GM12878 (cell line): Measurements from ENCODE around the gene TMEM208. TPM values are rescaled to one million over a fixed set of nuclear protein-coding genes. Genes with fewer than 3 reads are reported as not detected.

Experiments
- ATAC-seq: fragments of 200-7000 bp; cut with Tn5 transposase; 3 replicates; pipeline ENCODE4 v1.9.1; 2020; ENCODE audit warnings: mild to moderate bottlenecking, moderate library complexity
- BruUV-seq: library from RNA; stranded (reverse); fragments of 400-500 nt; replicated peaks from 2 replicates; lab custom pipeline; 2021; lab: Mats Ljungman, UMichigan
- CTCF ChIA-PET: fragments of 300-600 bp; sonication (Branson Sonifier 250); formaldehyde crosslinking; extraction: SDS; loops from one replicate; lab custom pipeline; 2021; ENCODE audit warnings: inconsistent platforms; lab: Yijun Ruan, JAX
- POLR2A ChIA-PET: fragments of 350-600 bp; formaldehyde crosslinking; extraction: SDS; loops from one replicate; lab custom pipeline; 2021; ENCODE audit warnings: inconsistent platforms; lab: Charles Lee
- RAD21 ChIA-PET: fragments of 300-600 bp; sonication (Branson Sonifier 250); formaldehyde crosslinking; loops from one replicate; lab custom pipeline; 2023; ENCODE audit warnings: antibody characterized with exemption; ENCODE audit not compliant: unreplicated experiment; lab: Charles Lee
- SMC1A ChIA-PET: fragments of 300-600 bp; sonication (Branson Sonifier 250); formaldehyde crosslinking; loops from one replicate; lab custom pipeline; 2023; ENCODE audit not compliant: unreplicated experiment, uncharacterized antibody; lab: Charles Lee
- DNase-seq: peaks from one replicate; pipeline ENCODE4 v3.0.0-alpha.2; 2011; ENCODE audit warnings: low read depth, low spot score
- FAIRE-seq: peaks from 3 replicates; lab custom pipeline; 2011; peaks lifted over from hg19 to GRCh38; lab: Jason Lieb, UNC
- H2AFZ ChIP-seq: 2 replicates; pipeline ENCODE4 v1.6.0; 2011; ENCODE audit warnings: low read depth, low read length, control low read depth; ENCODE audit not compliant: control insufficient read depth
- H3K27ac ChIP-seq: 2 replicates; pipeline ENCODE4 v1.5.1; 2011; ENCODE audit warnings: control low read depth; ENCODE audit not compliant: control insufficient read depth, insufficient read depth
- H3K27me3 ChIP-seq, 2 experiments: replicated peaks in 1 of 2; 2 replicates each; pipeline versions ENCODE4 v1.6.0 to v1.6.1; 2011; ENCODE audit warnings: low read length in 1 of 2; ENCODE audit not compliant: control insufficient read depth in 2 of 2, insufficient read depth in 2 of 2
- H3K36me3 ChIP-seq, 2 experiments: 2 replicates each; pipeline ENCODE4 v1.5.1; 2011; ENCODE audit warnings: low read length in 1 of 2; ENCODE audit not compliant: control insufficient read depth in 2 of 2, insufficient read depth in 2 of 2
- H3K4me1 ChIP-seq: 2 replicates; pipeline ENCODE4 v1.6.1; 2011; ENCODE audit warnings: mild to moderate bottlenecking, low read length, moderate library complexity, mixed read lengths; ENCODE audit not compliant: control insufficient read depth, insufficient read depth
- H3K4me2 ChIP-seq: 2 replicates; pipeline ENCODE4 v1.6.0; 2011; ENCODE audit warnings: control low read depth; ENCODE audit not compliant: control insufficient read depth, insufficient read depth
- H3K4me3 ChIP-seq: fragments of 200-600 bp; sonication (generic); 2 replicates; pipeline ENCODE4 v1.5.1; 2016
- H3K79me2 ChIP-seq: 2 replicates; pipeline ENCODE4 v1.6.0; 2011; ENCODE audit warnings: low read length; ENCODE audit not compliant: control insufficient read depth, insufficient read depth
- H3K9ac ChIP-seq: 2 replicates; pipeline ENCODE4 v1.8.0; 2011; ENCODE audit warnings: low read length, control low read depth, mixed read lengths; ENCODE audit not compliant: control insufficient read depth, insufficient read depth
- H3K9me3 ChIP-seq: replicated peaks from 3 replicates; pipeline ENCODE4 v1.5.1; 2011; ENCODE audit warnings: mild to moderate bottlenecking, low read length; ENCODE audit not compliant: control insufficient read depth, insufficient read depth
- H4K20me1 ChIP-seq: 2 replicates; pipeline ENCODE4 v1.6.0; 2011; ENCODE audit not compliant: control insufficient read depth, insufficient read depth
- BHLHE40 ChIP-seq, 2 experiments: fragments of 450-650 bp in 1 of 2; IDR thresholded peaks; 2 replicates each; pipeline ENCODE4 v1.6.1; 2011 to 2017; ENCODE audit warnings: low read depth in 2 of 2, borderline replicate concordance in 1 of 2, improper control_type of control experiment in 1 of 2, low read length in 1 of 2, mild to moderate bottlenecking in 1 of 2
- BRCA1 ChIP-seq: IDR thresholded peaks from 2 replicates; pipeline ENCODE4 v1.6.1; 2011; ENCODE audit warnings: low read depth, low read length, improper control_type of control experiment
- CREB1 ChIP-seq: IDR thresholded peaks from 2 replicates; pipeline ENCODE4 v1.6.1; 2012; ENCODE audit warnings: low read depth, mild to moderate bottlenecking, inconsistent platforms
- IRF3 ChIP-seq: fragments of 450-650 bp; IDR thresholded peaks from 2 replicates; pipeline ENCODE4 v1.6.1; 2014; ENCODE audit warnings: mild to moderate bottlenecking
- IRF4 ChIP-seq: IDR thresholded peaks from 2 replicates; pipeline ENCODE4 v1.6.1; 2011; ENCODE audit warnings: low read depth, low read length
- MTA2 ChIP-seq: fragments of 450-650 bp; IDR thresholded peaks from 2 replicates; pipeline ENCODE4 v1.6.1; 2016; ENCODE audit warnings: low read depth, mild to moderate bottlenecking, moderate library complexity
- MYB ChIP-seq: fragments of 150-350 bp; IDR thresholded peaks from 2 replicates; pipeline ENCODE4 v1.6.1; 2014; ENCODE audit warnings: mild to moderate bottlenecking, low read depth, low read length, borderline replicate concordance
- RB1 ChIP-seq: fragments of 450-650 bp; formaldehyde crosslinking; IDR thresholded peaks from 2 replicates; pipeline ENCODE4 v1.6.1; 2017; ENCODE audit warnings: mild to moderate bottlenecking, borderline replicate concordance
- RELA ChIP-seq: fragments of 450-650 bp; IDR thresholded peaks from 2 replicates; pipeline ENCODE4 v1.8.0; 2014; ENCODE audit warnings: borderline replicate concordance; ENCODE audit not compliant: partially characterized antibody
- SMAD1 ChIP-seq: fragments of 450-650 bp; IDR thresholded peaks from 2 replicates; pipeline ENCODE4 v1.6.1; 2018; ENCODE audit warnings: mild to moderate bottlenecking, low read depth; ENCODE audit not compliant: partially characterized antibody
- SREBF2 ChIP-seq: IDR thresholded peaks from 2 replicates; pipeline ENCODE4 v1.6.1; 2012; ENCODE audit warnings: mild to moderate bottlenecking, low read length
- WGBS: methylation state at CpG from one replicate; pipeline ENCODE4 v1.1.6; 2016; ENCODE audit warnings: low lambda C conversion rate; ENCODE audit not compliant: insufficient replicate concordance, insufficient coverage; ENCODE audit errors: missing lambda C conversion rate; 5-methylcytosine and 5-hydroxymethylcytosine counted together
- in situ Hi-C: fragments of 300-500 bp; cut with MboI; formaldehyde crosslinking; loops from 9 replicates; pipeline ENCODE4 v1.14.3; 2018; ENCODE audit warnings: mixed read lengths
- intact Hi-C: fragments of 100-400 bp; cut with micrococcal nuclease; formaldehyde crosslinking; loops from one replicate; pipeline ENCODE4 v1.14.2; 2022; ENCODE audit not compliant: unreplicated experiment
- polyA plus RNA-seq, 11 experiments: library from polyadenylated mRNA; depleted of rRNA in 4 of 11; unstranded in 6 of 11; stranded (reverse) in 5 of 11; fragments of >200 nt; fragmentation: Nextera tagmentation in 4 of 11; fragmentation: Illumina TruSeq in 1 of 11; extraction: Ambion mirVana in 4 of 11; extraction: Trizol in 1 of 11; gene quantifications; 1 replicate in 1 of 11; 2 replicates in 10 of 11; pipeline versions ENCODE4 v1.2.1 to v1.2.3, GENCODE V29; 2011 to 2016; ENCODE audit warnings: inconsistent platforms in 2 of 11, missing spikeins in 2 of 11, low read depth in 1 of 11
- total RNA-seq, 4 experiments: library from RNA; depleted of rRNA in 3 of 4; stranded (reverse); fragments of >200 nt in 3 of 4; fragmentation: Illumina TruSeq in 1 of 4; extraction: Trizol in 1 of 4; gene quantifications; 2 replicates each; pipeline versions ENCODE4 v1.2.1 to v1.2.3, GENCODE V29; 2013 to 2021
- TF ChIP-seq, protein P1 (sequence below): fragments of 450-650 bp; formaldehyde crosslinking; IDR thresholded peaks from 2 replicates; pipeline ENCODE4 v1.4.0; 2022; ENCODE audit warnings: mild to moderate bottlenecking, moderate library complexity
- TF ChIP-seq, protein P2 (sequence below): fragments of 450-650 bp; IDR thresholded peaks from 2 replicates; pipeline ENCODE4 v1.6.1; 2017; ENCODE audit warnings: mild to moderate bottlenecking

Gene TMEM208
- total and polyA plus RNA-seq, 10 of the 15 experiments (the other 5 are each of a cell fraction or from before 2014, with no cell fraction given): 34.1 to 244 (median 54.1) TPM

DNA sequence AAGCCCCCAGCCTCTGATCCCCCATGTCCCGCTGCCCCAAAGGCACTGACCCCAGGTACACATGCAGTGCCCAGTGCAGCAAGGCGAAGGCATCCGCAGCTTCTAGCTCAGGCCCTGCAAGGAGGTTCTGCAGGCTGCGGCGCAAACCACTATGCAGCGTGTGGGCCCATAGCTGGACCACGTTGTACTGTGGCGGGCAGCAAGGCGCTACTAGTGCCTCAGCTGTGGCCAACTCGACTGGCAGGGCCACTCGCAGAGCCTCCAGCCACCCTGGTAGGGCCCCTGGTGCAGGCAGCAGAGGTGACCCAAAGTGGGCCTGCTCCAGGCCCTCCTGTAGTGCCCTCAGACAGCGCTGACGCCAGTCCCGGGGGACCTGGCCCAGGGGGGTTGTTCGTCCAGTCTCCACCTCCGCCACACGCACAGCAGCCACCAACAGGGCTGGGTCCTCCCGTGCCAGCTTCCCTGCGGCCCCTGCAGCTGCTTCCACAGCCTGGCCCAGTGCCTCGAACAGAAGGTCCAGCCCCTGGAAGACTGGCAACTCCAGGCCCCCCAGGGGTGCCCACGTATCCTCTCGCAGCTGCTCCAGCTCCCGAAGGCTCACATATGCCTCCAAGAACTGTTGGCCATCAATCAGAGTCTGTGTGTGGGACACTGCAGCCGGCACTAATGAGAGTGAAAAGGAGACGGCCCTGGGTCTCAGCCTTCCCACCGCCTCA lies 39.6 kb upstream of the TMEM208 start (continued):
- TF ChIP-seq, protein P1, sequence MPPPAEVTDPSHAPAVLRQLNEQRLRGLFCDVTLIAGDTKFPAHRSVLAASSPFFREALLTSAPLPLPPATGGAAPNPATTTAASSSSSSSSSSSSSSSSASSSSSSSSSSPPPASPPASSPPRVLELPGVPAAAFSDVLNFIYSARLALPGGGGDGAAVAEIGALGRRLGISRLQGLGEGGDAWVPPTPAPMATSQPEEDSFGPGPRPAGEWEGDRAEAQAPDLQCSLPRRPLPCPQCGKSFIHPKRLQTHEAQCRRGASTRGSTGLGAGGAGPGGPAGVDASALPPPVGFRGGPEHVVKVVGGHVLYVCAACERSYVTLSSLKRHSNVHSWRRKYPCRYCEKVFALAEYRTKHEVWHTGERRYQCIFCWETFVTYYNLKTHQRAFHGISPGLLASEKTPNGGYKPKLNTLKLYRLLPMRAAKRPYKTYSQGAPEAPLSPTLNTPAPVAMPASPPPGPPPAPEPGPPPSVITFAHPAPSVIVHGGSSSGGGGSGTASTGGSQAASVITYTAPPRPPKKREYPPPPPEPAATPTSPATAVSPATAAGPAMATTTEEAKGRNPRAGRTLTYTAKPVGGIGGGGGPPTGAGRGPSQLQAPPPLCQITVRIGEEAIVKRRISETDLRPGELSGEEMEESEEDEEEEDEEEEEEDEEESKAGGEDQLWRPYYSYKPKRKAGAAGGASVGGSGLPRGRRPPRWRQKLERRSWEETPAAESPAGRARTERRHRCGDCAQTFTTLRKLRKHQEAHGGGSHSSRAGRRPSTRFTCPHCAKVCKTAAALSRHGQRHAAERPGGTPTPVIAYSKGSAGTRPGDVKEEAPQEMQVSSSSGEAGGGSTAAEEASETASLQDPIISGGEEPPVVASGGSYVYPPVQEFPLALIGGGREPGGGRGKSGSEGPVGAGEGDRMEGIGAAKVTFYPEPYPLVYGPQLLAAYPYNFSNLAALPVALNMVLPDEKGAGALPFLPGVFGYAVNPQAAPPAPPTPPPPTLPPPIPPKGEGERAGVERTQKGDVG (CRISPR knock-in tag): no peak
- TF ChIP-seq RELA (no peak), MTA2 (no peak), BRCA1 (no peak)

DNA sequence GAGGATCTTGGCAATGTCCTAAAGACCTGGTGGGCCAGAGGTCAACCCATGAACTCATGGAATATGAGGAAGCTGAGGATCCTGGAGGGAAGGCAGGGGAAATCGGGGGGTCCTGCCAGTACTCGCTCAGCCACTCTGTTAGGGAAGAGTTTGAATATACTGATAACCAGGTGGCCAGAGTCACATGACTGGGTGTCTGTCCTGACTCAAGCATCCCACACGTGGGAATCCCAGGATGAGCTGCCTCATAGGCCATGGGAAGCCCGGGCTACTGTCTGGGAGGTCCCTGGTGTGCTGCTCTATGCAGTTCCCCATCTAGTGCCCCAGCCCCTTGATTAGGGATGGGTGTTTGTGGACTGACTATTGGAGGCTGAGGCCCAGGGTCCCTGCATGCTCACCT lies 38.6 kb upstream of the TMEM208 start:
- H3K27me3 ChIP-seq: peaks cover 0 to 3% of the 10 kb centered on the region in 2 experiments; a peak in 2 of 4 replicates
- no peak overlapping the region for H3K27ac ChIP-seq
- in situ Hi-C loops: no loop called here
- intact Hi-C loops: no loop called here
- FAIRE-seq (no peak), DNase-seq (no peak), ATAC-seq (no peak)
- H3K4me3 ChIP-seq: no peak overlapping the region
- CTCF ChIA-PET: interaction anchor here (0.6 kb wide), 1 partner anchor 302 kb away, joined by 3 read pairs; no protein-coding TSS in a partner anchor
- 42% methylated on average over 4 of the region's 4 CpGs for WGBS
- no peaks in the 10 kb centered on the region for H4K20me1 ChIP-seq
- SMC1A ChIA-PET: interaction anchor here (0.5 kb wide), 1 partner anchor 234 kb away, joined by 3 read pairs; no protein-coding TSS in a partner anchor
- H3K9me3 ChIP-seq: no peaks in the 10 kb centered on the region
- H3K4me1 ChIP-seq: peaks cover 8% of the 10 kb centered on the region
- H3K4me2 ChIP-seq: no peak overlapping the region
- no peak overlapping the region for H3K9ac ChIP-seq
- no TSS peak for BruUV-seq
- H3K79me2 ChIP-seq: peaks cover 13% of the 10 kb centered on the region
- RAD21 ChIA-PET: no interaction called here
- POLR2A ChIA-PET: no interaction called here
- no peak overlapping the region for H2AFZ ChIP-seq
- H3K36me3 ChIP-seq: no peaks in the 10 kb centered on the region
- no peak for TF ChIP-seq BHLHE40 (IDR thresholded peaks at IDR 0.05; ENCODE audit: borderline replicate concordance in 1 of 2, low read depth in 2 of 2, low read length in 1 of 2)
- TF ChIP-seq IRF4: no peak
- TF ChIP-seq RB1: no peak
- TF ChIP-seq, protein P2, sequence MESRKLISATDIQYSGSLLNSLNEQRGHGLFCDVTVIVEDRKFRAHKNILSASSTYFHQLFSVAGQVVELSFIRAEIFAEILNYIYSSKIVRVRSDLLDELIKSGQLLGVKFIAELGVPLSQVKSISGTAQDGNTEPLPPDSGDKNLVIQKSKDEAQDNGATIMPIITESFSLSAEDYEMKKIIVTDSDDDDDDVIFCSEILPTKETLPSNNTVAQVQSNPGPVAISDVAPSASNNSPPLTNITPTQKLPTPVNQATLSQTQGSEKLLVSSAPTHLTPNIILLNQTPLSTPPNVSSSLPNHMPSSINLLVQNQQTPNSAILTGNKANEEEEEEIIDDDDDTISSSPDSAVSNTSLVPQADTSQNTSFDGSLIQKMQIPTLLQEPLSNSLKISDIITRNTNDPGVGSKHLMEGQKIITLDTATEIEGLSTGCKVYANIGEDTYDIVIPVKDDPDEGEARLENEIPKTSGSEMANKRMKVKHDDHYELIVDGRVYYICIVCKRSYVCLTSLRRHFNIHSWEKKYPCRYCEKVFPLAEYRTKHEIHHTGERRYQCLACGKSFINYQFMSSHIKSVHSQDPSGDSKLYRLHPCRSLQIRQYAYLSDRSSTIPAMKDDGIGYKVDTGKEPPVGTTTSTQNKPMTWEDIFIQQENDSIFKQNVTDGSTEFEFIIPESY: no peak
- TF ChIP-seq CREB1: no peak
- TF ChIP-seq MTA2: no peak
- no peak for TF ChIP-seq IRF3
- TF ChIP-seq SMAD1: no peak
- no peak for TF ChIP-seq MYB
- TF ChIP-seq SREBF2: no peak
